ENCODE data around the gene NKIRAS2. TPM values are rescaled to one million over a fixed set of nuclear protein-coding genes. Genes with fewer than 3 reads are reported as not detected.

Gene NKIRAS2
- total and polyA plus RNA-seq, 2 experiments from 2014 or later = 31.3 to 52.9 TPM

GRCh38 chr17:41989702-41990419 lies 30.0 kb upstream of the NKIRAS2 start (continued):
- TF ChIP-seq ZNF462 (CRISPR knock-in tag; IDR thresholded peaks at IDR 0.05) = no peak

- H3K4me2 ChIP-seq = no peak overlapping the region
- DNase-seq (ENCODE audit: low spot score) = no peak
- H3K9me2 ChIP-seq (ENCODE audit: insufficient read depth) = no peaks in the 10 kb centered on the region
- H3K27ac ChIP-seq (ENCODE audit: low read depth) = no peak overlapping the region
- Mint-ChIP-seq H3K27ac (no peak overlapping the region), H3K36me3 (ENCODE audit: low read depth) (peaks cover 96% of the 10 kb centered on the region), H3K4me3 (no peak overlapping the region), H3K27me3 (ENCODE audit: insufficient read depth, low read depth, poor library complexity) (peaks cover 2% of the 10 kb centered on the region), H3K4me1 (no peaks in the 10 kb centered on the region), H3K9me3 (no peaks in the 10 kb centered on the region)
- no peaks in the 10 kb centered on the region for H3K4me1 ChIP-seq (ENCODE audit: insufficient read depth)
- no peak for ATAC-seq
- TF ChIP-seq REST (IDR thresholded peaks at IDR 0.05; ENCODE audit: unreplicated experiment) (no peak), ETS1 (IDR thresholded peaks at IDR 0.05) (no peak), STAT1 (IDR thresholded peaks at IDR 0.05; ENCODE audit: unreplicated experiment) (no peak), POLR2AphosphoS5 (IDR thresholded peaks at IDR 0.05; ENCODE audit: low read depth) (no peak), CREB1 (CRISPR knock-in tag; IDR thresholded peaks at IDR 0.05; ENCODE audit: low read depth) (no peak), CTCF (conservative IDR thresholded peaks at IDR 0.05; ENCODE audit: low read depth in 2 of 2) (no peak), EZH2phosphoT487 (IDR thresholded peaks at IDR 0.05; ENCODE audit: unreplicated experiment) (no peak), JUNB (IDR thresholded peaks at IDR 0.05; ENCODE audit: unreplicated experiment) (no peak), ZNF114 (CRISPR knock-in tag; IDR thresholded peaks at IDR 0.05) (no peak)
- H3K27me3 ChIP-seq (ENCODE audit: insufficient read depth) = no peaks in the 10 kb centered on the region
- H3F3A ChIP-seq (replicated peaks; ENCODE audit: low read depth) = peaks cover 30% of the 10 kb centered on the region
- peaks cover 42% of the 10 kb centered on the region for H4K20me1 ChIP-seq (replicated peaks; ENCODE audit: insufficient read depth)
- 0 out of 2 replicates have a peak, but pooled peaks cover 13% of the 10 kb centered on the region for H3K79me2 ChIP-seq (replicated peaks; ENCODE audit: insufficient read depth)
- H3K36me3 ChIP-seq (ENCODE audit: insufficient read depth) = peaks cover 84% of the 10 kb centered on the region
- no peak overlapping the region for H2AFZ ChIP-seq
- H3K4me3 ChIP-seq = no peak overlapping the region
Measured at GRCh38 chr17:41992576-41992975, 27.3 kb upstream of the NKIRAS2 start.

Measured in GM23338 (cell line).